H1 (cell line): ENCODE measurements around the gene WDR93.

Source experiments
- ATF3 ChIP-seq: IDR thresholded peaks from 2 replicates; pipeline ENCODE4 v1.6.1; 2011; ENCODE audit warnings: low read depth, mild to moderate bottlenecking, low read length; ENCODE audit not compliant: insufficient read depth
- CBX5 ChIP-seq: fragments of 300-800, 300-1000 bp; sonication (generic); IDR thresholded peaks from 2 replicates; pipeline ENCODE4 v1.7.1; 2016; ENCODE audit warnings: antibody characterized with exemption, low read length, low read depth
- EZH2 ChIP-seq: fragments of 200-600 bp; sonication (generic); IDR thresholded peaks from 2 replicates; pipeline ENCODE4 v1.7.1; 2012; ENCODE audit warnings: low read depth, mild to moderate bottlenecking, moderate library complexity, low read length, inconsistent platforms; ENCODE audit not compliant: severe bottlenecking
- POLR2A ChIP-seq, 2 experiments: IDR thresholded peaks; 1 replicate in 1 of 2; 2 replicates in 1 of 2; pipeline ENCODE4 v1.6.1; 2011; ENCODE audit warnings: low read depth in 2 of 2, low read length in 2 of 2, mild to moderate bottlenecking in 2 of 2; ENCODE audit errors: control extremely low read depth in 1 of 2
- TEAD4 ChIP-seq: IDR thresholded peaks from 2 replicates; pipeline ENCODE4 v1.6.1; 2012; ENCODE audit warnings: low read depth, low read length, inconsistent platforms, mixed read lengths

GRCh38 chr15:89657686-89658200 is 32.9 kb upstream of the WDR93 start:
- TF ChIP-seq POLR2A (IDR thresholded peaks at IDR 0.05; ENCODE audit: control extremely low read depth in 1 of 2, low read depth in 2 of 2, low read length in 2 of 2): no peak
- no peak for TF ChIP-seq TEAD4
- TF ChIP-seq CBX5: no peak
- TF ChIP-seq ATF3: no peak
- no peak for TF ChIP-seq EZH2
